Measurements from ENCODE around the gene STEAP2.

The STEAP2 gene

GRCh38 chr7:90192876-90193750, 18.4 kb upstream of the STEAP2 start:
- in situ Hi-C loops (cut with HindIII; ENCODE audit: low sequenced_read_pairs) = no loop called here

GRCh38 chr7:90194911-90195809, 16.4 kb upstream of the STEAP2 start:
- in situ Hi-C loops (cut with HindIII; ENCODE audit: low sequenced_read_pairs) = no loop called here

- in situ Hi-C loops (cut with HindIII; ENCODE audit: low sequenced_read_pairs) = no loop called here
Measured at GRCh38 chr7:90201500-90202195, 9.9 kb upstream of the STEAP2 start.

- in situ Hi-C loops (cut with HindIII; ENCODE audit: low sequenced_read_pairs) = no loop called here
Measured at GRCh38 chr7:90207956-90208355, 3.6 kb upstream of the STEAP2 start.

GRCh38 chr7:90209776-90210175, 1.8 kb upstream of the STEAP2 start:
- in situ Hi-C loops (cut with HindIII; ENCODE audit: low sequenced_read_pairs) = no loop called here

GRCh38 chr7:90210475-90210874, 1.1 kb upstream of the STEAP2 start:
- in situ Hi-C loops (cut with HindIII; ENCODE audit: low sequenced_read_pairs) = no loop called here

GRCh38 chr7:90210981-90211380, 559 bp upstream of the STEAP2 start:
- in situ Hi-C loops (cut with HindIII; ENCODE audit: low sequenced_read_pairs) = no loop called here

- in situ Hi-C loops (cut with HindIII; ENCODE audit: low sequenced_read_pairs) = no loop called here
Measured at GRCh38 chr7:90212149-90212495, 582 bp downstream of the STEAP2 start.

GRCh38 chr7:90213521-90213920, 2.0 kb downstream of the STEAP2 start:
- in situ Hi-C loops (cut with HindIII; ENCODE audit: low sequenced_read_pairs) = no loop called here

- in situ Hi-C loops (cut with HindIII; ENCODE audit: low sequenced_read_pairs) = no loop called here
Measured at GRCh38 chr7:90216080-90216674, 4.6 kb downstream of the STEAP2 start.

GRCh38 chr7:90216771-90217170, 5.2 kb downstream of the STEAP2 start:
- in situ Hi-C loops (cut with HindIII; ENCODE audit: low sequenced_read_pairs) = no loop called here

- in situ Hi-C loops (cut with HindIII; ENCODE audit: low sequenced_read_pairs) = no loop called here
Measured at GRCh38 chr7:90222390-90222789, 10.8 kb downstream of the STEAP2 start.

GRCh38 chr7:90222811-90223725, 11.5 kb downstream of the STEAP2 start:
- in situ Hi-C loops (cut with HindIII; ENCODE audit: low sequenced_read_pairs) = no loop called here

- in situ Hi-C loops (cut with HindIII; ENCODE audit: low sequenced_read_pairs) = no loop called here
Measured at GRCh38 chr7:90224195-90224594, 12.7 kb downstream of the STEAP2 start.

- in situ Hi-C loops (cut with HindIII; ENCODE audit: low sequenced_read_pairs) = no loop called here
Measured at GRCh38 chr7:90225181-90225580, 13.6 kb downstream of the STEAP2 start.

GRCh38 chr7:90225601-90226000, 14.1 kb downstream of the STEAP2 start:
- in situ Hi-C loops (cut with HindIII; ENCODE audit: low sequenced_read_pairs) = no loop called here

GRCh38 chr7:90227259-90227658, 15.7 kb downstream of the STEAP2 start:
- in situ Hi-C loops (cut with HindIII; ENCODE audit: low sequenced_read_pairs) = no loop called here

- in situ Hi-C loops (cut with HindIII; ENCODE audit: low sequenced_read_pairs) = no loop called here
Measured at GRCh38 chr7:90229682-90230081, 18.1 kb downstream of the STEAP2 start.

GRCh38 chr7:90230834-90231233, 19.3 kb downstream of the STEAP2 start:
- in situ Hi-C loops (cut with HindIII; ENCODE audit: low sequenced_read_pairs) = no loop called here

GRCh38 chr7:90231304-90231703, 19.8 kb downstream of the STEAP2 start:
- in situ Hi-C loops (cut with HindIII; ENCODE audit: low sequenced_read_pairs) = no loop called here

Data from DLD1 (cell line).